ENCODE measurements around the gene KIRREL3.

Gene KIRREL3

DNA sequence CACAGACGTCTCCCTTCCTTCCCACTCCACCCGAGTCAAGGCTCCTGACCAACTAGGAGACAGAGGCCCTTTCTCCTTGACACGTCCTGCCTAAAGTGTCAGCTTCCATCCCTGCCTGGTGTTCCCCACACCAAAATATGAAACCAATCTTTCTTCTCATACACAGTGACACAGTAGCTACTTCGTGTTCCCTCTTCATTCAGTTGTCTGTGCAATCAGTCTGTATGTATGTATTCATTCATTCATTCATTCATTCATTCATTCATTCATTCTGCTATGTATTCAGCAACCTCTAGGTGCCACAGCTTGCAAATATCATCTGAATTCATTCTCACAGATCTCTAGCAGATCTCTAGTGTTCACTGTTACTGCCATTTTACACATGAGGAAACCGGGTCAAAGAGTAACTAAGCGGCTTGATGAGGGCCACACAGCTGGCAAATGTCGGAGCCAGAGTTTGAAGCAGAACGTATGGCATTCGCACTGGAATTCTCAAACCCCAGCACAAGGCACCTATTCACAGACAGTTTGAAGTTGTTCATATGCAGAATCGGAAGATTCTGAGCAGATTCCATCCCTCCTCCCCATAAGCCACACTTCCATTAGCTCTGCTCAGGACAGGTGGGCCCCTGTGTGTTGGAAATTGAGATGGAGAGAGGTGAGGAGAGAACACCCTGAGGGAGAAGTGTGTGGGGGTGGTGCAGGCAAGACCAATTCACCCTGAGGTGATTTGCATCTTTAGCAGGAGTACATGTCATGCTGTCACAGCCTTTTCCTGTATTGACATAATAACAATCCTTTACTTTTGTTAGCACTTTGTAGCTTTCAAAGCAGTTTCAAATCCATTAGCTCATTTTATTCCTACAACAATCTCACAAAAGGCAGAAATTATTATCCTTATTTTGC lies 369.4 kb downstream of the KIRREL3 start:
- no peak for DNase-seq (ENCODE audit: low spot score)

DNA sequence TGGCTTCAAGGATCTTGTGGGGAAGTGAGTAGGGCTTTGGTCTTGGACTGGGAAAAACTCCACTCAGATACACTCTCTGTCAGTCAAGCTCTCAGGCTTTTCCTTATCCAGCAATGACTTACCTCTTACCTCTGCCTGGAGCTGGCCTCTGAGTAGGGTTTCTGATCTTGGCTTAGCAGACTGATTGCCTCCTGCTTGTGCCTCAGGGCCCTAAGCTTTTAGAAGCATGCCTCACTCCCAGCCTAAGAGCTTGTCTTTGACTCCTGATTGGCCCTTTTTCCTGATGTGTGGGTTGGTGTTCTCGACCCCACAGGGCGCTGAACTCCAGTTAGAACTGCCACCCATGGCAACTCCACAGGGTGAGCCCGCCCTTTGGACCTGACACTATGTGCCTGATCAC lies 370.1 kb downstream of the KIRREL3 start:
- no peak for DNase-seq (ENCODE audit: low spot score)

DNA sequence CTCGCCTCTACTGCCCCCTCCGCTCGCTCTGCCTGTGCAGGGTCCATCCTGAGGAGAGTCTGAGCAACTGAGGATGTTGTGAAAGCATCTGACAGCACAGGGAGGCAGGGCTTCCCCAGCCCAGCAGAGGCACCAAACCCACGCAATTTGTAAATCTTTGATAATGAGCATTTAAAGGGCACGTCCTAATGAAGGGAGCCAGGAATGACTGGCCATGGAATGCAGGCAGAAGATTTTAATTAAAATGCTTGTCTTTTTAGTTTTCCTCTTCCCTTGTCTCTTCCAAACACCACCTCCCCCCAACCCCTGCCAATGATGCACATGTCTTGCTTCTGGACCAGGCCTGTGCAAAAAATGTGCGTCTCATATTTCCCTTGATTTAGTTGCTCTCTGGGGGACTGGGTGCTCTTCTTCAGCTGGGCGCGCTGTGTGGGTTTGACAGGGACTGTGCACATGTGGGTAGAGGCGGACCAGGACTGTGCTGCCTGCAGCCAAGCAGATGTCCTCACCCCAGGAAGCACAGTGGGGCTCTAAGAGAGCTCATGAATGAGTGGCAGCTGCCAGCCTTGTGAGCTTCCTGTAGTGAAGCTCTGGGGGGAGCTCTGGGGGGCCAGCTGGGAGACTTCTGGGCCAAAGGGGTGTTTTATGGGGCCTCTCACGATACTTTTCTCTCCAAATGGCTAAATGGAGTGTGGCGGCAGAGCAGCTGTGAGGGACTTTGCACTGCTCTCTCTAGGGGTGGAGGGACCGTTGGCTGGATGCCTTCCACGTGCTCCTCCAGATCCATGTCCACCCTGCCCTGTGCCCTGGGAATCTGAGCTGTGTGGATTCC lies 371.6 kb downstream of the KIRREL3 start:
- peak; percentile 92 for DNase-seq (ENCODE audit: low spot score)

DNA sequence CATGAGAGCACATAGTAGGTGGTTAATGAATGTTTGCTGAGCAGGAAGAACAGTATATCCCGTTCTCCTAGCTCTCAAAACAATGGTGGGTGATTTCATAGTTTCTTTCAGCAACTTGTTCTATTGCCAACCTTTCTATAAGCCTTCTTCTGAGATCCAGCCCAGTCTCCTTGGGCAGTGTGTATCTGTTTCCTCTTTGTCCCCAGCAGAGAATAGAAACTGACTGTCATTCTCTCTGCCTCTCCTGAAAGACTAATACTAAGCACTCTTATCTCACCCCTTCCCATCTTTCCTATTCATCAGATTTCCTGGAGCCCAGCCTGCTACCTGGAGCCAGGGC lies 372.1 kb downstream of the KIRREL3 start:
- no peak for DNase-seq (ENCODE audit: low spot score)

DNA sequence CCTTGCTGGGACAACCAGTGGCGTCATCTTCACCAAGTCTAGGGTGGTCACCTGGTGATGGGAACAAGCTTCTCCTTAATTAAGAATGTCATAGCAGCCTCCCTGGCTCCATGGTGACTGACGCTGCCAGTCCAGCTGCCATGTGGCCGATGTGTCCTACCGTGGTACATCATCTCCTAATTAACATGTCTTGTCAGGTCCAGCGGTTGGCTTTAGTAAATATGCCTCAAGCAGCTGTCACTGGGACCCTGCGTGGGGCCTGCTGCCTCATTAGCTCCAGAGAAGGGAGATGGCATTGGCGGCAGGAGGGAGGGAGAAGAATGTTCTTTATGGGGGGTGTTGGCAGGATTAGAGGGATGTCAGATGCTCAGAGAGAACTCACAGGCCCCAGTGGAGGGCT lies 373.1 kb downstream of the KIRREL3 start:
- DNase-seq (ENCODE audit: low spot score) = no peak

DNA sequence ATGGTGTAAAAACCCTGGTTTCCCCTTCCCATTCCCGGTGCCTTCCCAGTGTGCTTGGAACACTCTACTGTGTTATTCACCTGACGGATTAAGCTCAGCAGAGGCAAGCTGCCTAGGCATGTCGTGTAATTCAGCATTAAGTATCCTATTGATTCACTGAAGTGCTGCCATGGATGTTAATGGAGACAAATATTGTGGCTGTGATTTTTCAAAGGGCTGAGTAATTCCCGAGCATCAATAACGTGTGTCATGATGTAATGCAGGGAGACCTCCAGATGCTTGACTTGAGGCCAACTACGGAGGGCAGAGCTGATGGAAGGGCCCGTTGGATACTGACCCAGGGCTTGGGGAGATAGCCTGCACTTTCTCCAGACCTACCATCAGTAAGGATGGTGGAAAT lies 376.1 kb downstream of the KIRREL3 start:
- DNase-seq (ENCODE audit: low spot score) = peak; percentile 31

DNA sequence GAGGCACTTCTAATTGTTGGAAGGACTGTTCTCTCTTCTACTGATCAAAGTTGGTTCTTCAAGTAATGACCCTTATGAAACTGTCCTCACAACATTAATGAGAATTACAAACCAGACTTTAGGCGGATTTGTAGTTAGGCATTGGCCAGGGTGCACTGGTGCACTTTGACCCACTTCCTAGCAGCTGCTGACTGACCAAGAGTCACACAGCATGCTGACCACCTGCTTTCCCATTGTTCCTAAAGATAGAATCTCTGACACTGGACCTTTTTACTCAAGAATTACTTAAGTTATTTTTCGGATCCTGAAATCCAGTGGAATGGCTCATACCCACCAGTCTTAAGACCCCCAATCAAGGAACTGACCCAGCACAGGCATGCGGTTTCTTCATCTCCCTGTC lies 381.1 kb downstream of the KIRREL3 start:
- DNase-seq (ENCODE audit: low spot score) = no peak

DNA sequence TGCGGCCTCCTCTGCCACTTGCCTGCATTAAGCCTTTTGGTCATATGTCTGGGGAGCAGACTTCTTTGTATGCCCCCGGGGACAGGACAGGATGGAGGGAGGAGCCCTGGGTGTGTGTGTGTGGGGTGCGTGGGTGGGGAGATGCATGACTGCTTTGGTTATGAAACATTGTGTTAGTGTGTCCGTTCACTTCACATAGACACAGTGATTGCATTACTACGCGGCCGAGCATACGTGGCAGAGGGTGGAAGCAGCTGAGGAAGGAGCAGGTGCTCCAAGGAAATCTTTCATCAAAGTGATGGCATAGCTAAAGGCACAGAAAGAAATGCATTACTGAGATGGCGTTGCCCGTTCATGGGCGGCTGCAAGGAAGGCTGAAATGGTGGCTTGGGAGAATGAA lies 384.7 kb downstream of the KIRREL3 start:
- DNase-seq (ENCODE audit: low spot score) = no peak

DNA sequence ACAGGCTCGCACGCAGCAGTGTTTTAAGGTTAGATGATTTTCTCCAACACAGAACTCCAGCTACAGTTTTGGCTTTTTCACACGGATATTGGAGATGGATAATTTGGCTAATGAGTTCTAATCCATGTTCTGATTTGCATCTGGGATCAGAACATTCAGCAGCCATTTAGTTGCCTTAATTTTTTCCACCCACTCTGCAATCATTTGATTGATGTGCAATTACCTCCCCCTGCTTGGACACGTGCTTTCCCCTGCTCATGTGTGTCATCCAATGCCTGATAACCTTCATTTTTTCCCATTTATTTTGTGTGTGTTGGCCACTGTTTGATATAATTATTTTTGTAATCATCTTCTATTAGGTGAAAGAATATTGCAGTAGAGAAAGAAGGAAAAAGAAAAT lies 387.3 kb downstream of the KIRREL3 start:
- DNase-seq (ENCODE audit: low spot score) = no peak

DNA sequence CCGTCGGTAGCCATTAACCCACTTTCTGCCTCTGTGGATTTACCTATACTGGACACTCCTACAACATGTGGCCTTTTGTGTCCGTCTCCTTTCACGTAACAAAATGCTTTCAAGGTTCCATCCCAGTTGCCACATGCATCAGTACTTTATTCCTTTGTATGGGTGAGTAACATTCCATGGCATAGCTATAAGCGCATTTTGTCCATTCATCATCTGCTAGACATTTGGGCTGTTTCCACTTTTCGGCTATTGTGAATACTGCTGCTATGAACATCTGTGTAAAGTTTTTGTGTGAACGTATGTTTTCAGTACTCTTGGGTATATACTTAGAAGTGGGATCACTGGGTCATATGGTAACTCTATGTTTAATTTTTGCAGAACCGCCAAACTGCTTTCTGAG lies 387.9 kb downstream of the KIRREL3 start:
- no peak for DNase-seq (ENCODE audit: low spot score)

DNA sequence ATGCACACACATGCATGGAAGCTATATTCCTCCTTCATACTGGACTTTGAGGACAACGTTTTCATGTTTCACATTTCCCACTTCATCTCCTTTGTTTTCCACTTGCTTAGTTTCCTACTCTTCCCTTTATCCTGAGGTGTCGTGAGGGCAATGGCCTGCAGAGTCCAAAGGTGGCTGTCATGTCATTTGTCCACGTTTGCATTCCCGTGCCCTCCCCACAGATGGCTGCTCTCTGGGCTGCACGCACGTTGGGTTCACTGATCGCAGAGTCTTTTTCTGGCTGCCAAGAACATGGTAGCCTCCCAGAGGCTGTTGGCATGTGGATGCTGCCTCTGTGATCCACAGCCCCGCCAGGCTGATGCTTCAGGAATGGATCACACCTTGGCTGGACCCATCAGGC lies 389.1 kb downstream of the KIRREL3 start:
- no peak for DNase-seq (ENCODE audit: low spot score)

DNA sequence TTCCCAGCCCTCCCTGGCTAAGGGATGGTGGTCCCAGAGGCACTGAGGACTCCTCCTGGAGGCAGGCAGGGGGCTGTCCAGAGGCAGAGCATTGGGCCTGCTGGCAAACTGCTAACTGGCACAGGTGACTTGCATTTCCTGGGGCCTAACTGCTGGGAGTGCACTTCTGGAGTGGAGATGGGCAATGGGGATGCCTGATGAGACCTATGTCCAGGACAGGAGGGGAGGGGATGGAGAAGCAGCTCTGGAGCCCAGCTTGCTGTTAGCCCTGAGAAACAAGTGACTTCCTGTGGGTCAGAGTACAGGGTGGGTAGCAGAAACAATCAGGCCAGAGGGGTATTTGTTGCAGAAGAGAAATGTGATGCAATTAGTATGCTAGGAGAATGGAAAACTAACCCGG lies 391.9 kb downstream of the KIRREL3 start:
- no peak for DNase-seq (ENCODE audit: low spot score)

DNA sequence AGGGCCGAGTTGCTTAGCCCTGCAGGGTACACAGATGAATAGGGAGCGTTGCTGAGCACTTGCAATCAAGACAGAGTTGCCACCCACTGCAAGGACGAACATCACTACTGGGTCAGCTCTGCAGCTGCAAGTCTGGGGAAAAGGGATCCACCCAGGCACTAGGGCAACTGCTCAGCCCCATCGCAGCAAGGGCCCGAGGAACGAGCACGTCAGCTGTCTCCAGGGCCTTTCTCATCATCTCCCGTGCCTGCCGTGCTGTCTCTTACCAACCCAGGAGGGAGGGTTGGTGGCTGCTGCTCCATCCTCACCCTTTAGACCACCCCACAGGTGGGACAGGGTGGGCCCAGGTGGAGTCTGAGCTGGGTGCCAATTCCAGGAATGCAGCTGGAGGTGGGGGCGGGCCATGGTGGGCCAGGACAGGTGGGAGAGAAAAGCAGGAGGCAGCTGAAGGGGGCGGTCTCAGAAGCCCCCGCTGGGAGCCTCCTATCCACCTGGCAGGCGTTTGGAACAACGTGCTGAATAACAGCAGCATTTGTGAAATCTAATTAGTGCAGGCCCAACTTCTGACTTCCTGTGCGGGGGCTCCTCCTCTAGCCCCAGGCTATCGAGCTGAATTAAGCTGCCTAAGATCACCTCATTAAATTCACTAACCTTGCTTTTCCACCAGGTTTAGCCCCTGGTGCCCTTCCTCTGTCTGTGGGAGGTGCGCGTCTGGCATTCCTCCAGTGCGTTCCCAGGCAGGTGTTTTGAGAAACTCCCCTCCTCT lies 392.6 kb downstream of the KIRREL3 start:
- DNase-seq (ENCODE audit: low spot score) = no peak

DNA sequence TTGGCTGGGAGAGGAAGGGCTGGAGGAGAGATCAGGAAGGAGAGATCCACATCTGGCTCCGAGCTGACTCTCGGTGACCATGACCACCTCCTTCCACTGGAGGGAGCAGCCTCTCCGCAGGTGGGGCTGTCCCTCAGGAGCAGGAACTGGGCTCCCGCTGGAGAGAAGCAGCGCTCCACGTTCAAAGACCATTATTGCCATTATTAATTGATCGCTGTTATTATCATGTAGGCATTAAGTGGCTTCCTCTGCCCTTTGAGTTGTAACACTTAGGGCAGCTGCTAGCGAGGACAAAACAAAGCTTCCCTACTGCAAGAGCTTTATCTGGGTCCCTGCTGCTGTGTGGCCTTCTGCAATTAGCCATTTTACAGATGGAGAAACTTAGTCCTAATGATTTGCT lies 393.2 kb downstream of the KIRREL3 start:
- DNase-seq (ENCODE audit: low spot score) = peak; percentile 91

DNA sequence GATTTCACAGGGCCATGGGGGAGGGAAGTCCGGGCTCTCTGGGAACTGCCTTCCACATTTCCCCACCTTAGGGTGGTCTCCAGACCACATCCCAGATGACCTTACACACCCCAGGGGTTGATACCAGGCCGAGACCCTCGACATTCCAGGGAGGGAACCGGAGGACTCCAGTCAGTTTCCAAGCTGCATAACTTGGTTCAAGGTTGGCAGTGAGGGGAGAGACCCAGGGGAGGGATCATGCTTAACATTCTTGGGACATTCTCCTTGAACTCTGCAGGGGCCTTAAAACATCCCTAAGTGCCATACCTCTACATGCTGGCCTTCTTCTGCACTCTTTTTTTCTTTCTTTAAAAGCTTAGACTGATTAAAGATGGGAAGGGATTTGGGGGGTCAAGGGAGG lies 394.1 kb downstream of the KIRREL3 start:
- DNase-seq (ENCODE audit: low spot score) = no peak

DNA sequence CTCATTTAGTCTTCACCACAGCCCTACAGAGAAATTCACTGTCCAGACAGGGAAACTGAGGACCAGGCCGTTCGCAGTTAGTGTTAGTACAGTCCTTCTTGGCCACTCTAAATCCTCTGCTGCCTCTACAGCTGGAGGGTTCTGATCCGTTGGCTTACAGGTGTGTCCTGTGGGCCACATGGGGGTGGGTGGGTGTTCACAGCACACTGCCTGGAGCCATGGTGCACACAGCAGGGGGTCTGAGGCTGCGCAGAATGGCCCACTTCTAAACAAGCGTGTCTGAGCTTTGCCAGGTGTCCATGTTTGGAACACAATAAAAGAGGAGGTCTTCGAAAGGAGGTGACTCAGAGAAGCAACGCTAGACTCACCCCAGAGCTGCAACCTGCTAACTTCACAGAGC lies 396.1 kb downstream of the KIRREL3 start:
- no peak for DNase-seq (ENCODE audit: low spot score)

DNA sequence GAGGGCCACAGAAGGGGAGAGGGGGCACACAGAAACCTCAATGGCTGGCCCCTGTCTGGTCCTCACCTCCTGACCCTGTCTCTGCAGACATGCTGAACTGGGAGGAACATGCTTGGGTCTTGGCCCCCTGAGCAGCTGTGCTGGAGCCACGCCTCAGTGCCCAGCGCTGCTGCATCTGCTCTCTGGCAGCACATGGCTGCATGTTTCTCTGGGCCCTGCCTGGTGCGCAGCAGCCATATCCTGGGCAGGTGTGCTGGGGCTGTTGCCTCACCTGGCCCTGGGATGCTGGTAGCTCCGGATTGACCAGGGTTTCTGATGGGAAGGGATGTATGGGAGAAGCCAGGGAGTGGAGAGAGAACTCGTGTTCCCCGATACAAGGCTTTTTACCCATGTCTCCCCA lies 397.1 kb downstream of the KIRREL3 start:
- DNase-seq (ENCODE audit: low spot score) = no peak

DNA sequence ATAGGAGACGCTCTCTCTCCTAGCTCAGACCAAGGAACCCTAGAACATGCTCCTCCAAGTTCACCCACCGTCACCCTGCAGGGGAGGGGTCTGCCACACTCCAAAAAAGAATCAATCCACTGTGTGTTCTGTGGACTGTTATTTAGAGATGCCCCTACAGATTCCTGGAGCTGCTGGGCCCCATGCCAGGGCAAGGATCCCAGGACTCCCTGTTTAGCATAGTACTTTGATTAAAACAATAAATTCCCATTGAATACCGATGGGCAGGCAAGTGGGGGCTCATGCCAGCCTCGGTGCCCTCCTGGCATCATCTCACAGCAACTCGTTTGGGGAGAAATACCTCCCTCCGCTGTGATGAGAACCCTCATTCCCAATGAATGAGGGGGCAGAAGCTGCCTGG lies 397.6 kb downstream of the KIRREL3 start:
- no peak for DNase-seq (ENCODE audit: low spot score)

DNA sequence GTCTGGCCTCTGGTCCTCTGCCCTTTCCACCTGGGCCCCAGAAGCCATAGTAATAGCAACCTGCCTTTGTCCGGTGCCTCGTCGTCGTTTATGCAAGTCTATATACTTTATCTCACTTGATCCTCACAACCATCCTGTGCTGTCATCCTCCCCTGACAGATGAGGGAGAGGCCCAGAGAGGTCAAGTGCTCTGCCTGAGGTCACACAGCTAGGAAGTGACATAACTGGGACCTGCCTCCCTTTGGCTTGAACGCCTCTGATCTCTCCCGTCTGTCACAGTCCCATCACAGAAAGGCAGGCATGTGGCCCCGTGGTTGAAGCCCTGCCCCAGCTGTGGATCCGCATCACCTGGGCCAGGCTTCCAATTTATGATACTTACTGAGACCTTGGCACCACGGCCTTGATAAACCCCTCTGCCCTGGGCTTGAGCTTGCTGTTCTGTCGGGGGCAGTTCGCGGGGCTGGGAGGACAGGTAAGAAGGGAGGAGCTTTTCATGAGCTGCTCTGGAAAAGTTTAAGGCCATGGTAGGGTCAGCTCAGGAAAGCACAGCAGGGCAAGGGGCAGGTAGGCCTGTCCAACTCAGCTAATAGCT lies 398.1 kb downstream of the KIRREL3 start:
- no peak for DNase-seq (ENCODE audit: low spot score)

DNA sequence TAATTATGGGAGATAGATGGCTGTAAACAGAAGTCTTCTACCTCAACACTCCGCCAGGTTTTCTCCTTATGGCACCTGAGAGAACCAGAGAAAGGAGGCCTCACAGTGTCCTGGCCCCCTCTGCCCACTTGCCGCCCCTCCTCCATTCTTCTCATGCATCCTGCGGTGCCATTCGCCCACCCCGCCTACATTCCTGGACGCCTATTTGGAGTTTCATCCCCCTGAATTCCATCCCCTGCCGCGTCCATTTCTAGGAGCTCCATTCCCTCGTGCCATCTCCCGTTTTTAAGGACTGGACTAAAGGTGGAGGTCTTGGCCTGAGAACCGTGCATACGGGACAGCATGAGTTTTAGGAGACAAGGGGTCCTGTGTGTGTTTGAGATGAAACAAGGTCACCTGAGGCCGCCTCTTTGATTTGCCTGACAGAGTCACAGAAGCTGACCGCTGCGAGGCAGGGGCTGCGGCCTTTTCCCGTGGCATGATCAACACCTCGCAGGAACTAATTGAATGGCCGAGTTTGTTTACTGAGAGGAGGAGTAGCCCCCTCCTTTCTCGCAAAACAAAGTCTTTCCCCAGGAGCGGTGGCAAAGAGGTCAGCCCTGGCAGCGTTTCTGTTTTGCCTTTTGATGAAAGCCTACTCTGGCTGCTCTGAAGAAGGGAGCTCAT lies 398.9 kb downstream of the KIRREL3 start:
- no peak for DNase-seq (ENCODE audit: low spot score)

DNA sequence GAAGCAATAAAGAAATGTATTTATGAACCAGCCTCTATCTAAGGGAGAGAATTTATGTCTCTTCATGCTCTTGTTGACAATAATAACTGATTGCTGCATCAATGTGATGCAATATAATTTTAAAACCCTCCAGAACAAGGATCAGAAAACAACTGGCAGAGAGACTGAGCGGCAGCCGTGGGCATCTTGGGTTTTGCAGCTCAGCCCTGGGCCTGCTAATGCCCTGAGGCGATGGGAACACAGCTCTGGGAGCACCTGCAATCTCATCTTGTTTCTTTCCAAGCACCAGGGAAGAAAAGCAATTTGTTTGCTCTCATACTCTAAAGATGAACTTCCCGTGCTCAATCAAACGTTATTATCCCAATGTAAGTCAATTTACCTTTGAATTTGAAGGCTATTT lies 399.4 kb downstream of the KIRREL3 start:
- no peak for DNase-seq (ENCODE audit: low spot score)

Data from AG08395 (cell line).